LNCaP clone FGC (cell line): ENCODE measurements around the gene TMEM269.

Source experiments
- DNase-seq: peaks from one replicate; pipeline ENCODE4 v3.0.0-alpha.2; 2011; ENCODE audit warnings: low read depth
- H3K4me3 ChIP-seq: 2 replicates; pipeline ENCODE4 v1.5.1; 2011; ENCODE audit warnings: mild to moderate bottlenecking, low read depth, low read length, control low read depth
- CTCF ChIP-seq: IDR thresholded peaks from 2 replicates; pipeline ENCODE4 v1.5.1; 2012; ENCODE audit warnings: mild to moderate bottlenecking; ENCODE audit not compliant: control insufficient read depth, insufficient read depth; ENCODE audit errors: extremely low read depth

The TMEM269 gene

GRCh38 chr1:42742617-42743316, 42.0 kb upstream of the TMEM269 start:
- no peak for DNase-seq
- no peak for TF ChIP-seq CTCF
- H3K4me3 ChIP-seq = no peak overlapping the region

GRCh38 chr1:42743317-42744147, 41.3 kb upstream of the TMEM269 start:
- H3K4me3 ChIP-seq = no peak overlapping the region
- no peak for DNase-seq
- no peak for TF ChIP-seq CTCF

GRCh38 chr1:42744148-42744413, 40.7 kb upstream of the TMEM269 start:
- DNase-seq = no peak
- H3K4me3 ChIP-seq = no peak overlapping the region
- no peak for TF ChIP-seq CTCF

DNA sequence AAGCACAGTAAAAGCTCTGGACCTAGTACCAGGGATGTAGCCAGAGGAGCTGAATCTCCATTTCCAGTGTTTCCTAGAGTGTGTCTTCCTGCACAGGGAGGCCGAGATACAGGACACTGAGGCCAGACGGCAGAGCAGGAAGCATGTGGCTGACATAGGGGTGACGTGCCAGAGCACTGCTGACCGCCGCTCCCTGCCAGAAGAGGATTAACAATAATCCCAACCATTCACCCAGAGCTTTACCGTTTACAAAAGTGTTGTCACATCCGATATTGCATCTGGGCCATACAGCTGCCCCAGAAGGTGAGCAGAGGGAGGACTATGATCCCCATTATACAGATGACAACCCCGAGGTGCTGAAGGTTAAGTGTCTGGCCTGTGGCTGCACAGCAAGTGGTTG, 38.9 kb upstream of the TMEM269 start:
- TF ChIP-seq CTCF = no peak
- no peak for DNase-seq
- no peak overlapping the region for H3K4me3 ChIP-seq

DNA sequence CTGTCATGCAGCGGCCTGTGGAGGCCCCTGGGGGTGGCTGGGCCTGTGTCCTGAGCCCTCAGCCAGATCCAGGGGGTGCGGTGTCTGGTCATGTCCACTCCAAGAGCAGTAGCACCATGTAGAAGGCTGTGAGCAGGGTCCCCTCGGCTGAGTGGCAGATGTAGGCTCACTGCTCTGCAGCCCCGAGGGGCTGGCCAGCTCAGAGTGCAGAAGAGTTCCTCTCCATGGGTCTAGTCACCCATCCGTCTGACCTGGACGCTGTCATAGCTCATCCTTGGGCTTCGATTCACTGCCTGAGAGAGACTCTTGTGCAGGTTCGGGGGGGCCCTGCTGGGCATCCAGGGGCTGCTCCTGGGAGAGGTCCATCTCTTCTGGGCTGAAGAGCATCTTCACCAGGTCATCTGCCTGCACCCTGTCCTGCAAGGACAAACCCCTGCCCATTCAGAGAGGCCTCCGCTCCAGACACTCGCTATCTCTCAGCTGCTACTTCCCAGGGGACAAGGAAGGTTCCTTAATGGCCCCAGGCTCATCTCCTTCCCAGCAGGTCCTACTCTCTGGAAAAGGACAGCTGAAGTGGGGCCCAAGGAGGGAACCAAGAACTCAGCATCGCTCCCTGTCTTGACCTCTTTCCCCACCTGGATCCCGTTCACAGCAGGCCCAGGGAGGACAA, 38.2 kb upstream of the TMEM269 start:
- TF ChIP-seq CTCF = no peak
- no peak for DNase-seq

DNA sequence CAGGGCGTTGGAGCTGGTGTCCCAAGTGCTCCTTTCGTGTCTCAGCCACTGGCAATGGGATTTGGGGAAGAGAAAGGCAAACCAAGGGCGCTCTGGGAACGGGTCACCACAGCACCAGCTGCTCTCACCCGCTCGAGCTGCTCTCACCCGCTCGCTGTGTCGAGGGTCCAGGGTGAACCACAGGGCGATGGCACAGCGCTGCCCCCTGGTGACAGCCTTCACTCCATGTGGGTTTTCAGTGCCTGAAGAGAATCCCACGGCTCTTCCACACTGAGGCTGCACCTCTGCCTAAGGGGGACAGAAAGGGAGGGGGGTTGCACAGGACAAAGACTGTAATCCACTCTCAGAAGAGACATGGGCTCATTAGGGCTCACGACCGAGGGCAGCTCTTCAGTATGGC, 37.7 kb upstream of the TMEM269 start:
- no peak for DNase-seq
- TF ChIP-seq CTCF = peak; percentile 63
- H3K4me3 ChIP-seq = no peak overlapping the region

More for the DNA sequence above, 38.2 kb upstream of the TMEM269 start:
- no peak overlapping the region for H3K4me3 ChIP-seq
